Measurements from ENCODE around the gene GNAO1. TPM values are rescaled to one million over a fixed set of nuclear protein-coding genes. Genes with fewer than 3 reads are reported as not detected.

GNAO1 gene
- polyA plus RNA-seq, 1 donor from 2014 or later = 31.5 TPM

- no peak overlapping the region for H3K27ac ChIP-seq (ENCODE audit: low read length)
- peaks cover 3% of the 10 kb centered on the region for H4K20me1 ChIP-seq (ENCODE audit: insufficient read depth)
- H3K9me2 ChIP-seq (ENCODE audit: insufficient read depth, low read length) = no peaks in the 10 kb centered on the region
- no peaks in the 10 kb centered on the region for H3K79me2 ChIP-seq (replicated peaks; ENCODE audit: insufficient read depth, low read length)
- H3K4me2 ChIP-seq (ENCODE audit: low read length) = no peak overlapping the region
- H2AFZ ChIP-seq (ENCODE audit: low read depth, low read length) = no peak overlapping the region
- TF ChIP-seq EP300 (conservative IDR thresholded peaks at IDR 0.05; ENCODE audit: poor library complexity, severe bottlenecking) (no peak), EZH2 (IDR thresholded peaks at IDR 0.05; ENCODE audit: borderline replicate concordance, insufficient read depth, low read length, poor library complexity, severe bottlenecking) (no peak), TAF1 (IDR thresholded peaks at IDR 0.05; ENCODE audit: low read depth) (no peak), RAD21 (conservative IDR thresholded peaks at IDR 0.05) (no peak)
- H3K9ac ChIP-seq (ENCODE audit: low read length) = no peak overlapping the region
- H3K27me3 ChIP-seq (ENCODE audit: insufficient read depth, low read depth, low read length) = no peaks in the 10 kb centered on the region
- peaks cover 3% of the 10 kb centered on the region for H3K36me3 ChIP-seq (ENCODE audit: insufficient read depth, low read length)
- H3K9me3 ChIP-seq (ENCODE audit: low read length) = no peaks in the 10 kb centered on the region
- H3K4me3 ChIP-seq (ENCODE audit: low read length) = no peak overlapping the region
- no peaks in the 10 kb centered on the region for H3F3A ChIP-seq (ENCODE audit: insufficient read depth, low read length, poor library complexity, severe bottlenecking)
These were observed 69.3 kb downstream of the GNAO1 start for GRCh38 chr16:56260378-56261160.

GRCh38 chr16:56261656-56262055 is 70.4 kb downstream of the GNAO1 start:
- no peaks in the 10 kb centered on the region for H3K27me3 ChIP-seq (ENCODE audit: insufficient read depth, low read depth, low read length)
- H3K27ac ChIP-seq (ENCODE audit: low read length) = no peak overlapping the region
- no peak overlapping the region for H3K9ac ChIP-seq (ENCODE audit: low read length)
- no peaks in the 10 kb centered on the region for H3K36me3 ChIP-seq (ENCODE audit: insufficient read depth, low read length)
- no peaks in the 10 kb centered on the region for H3K9me2 ChIP-seq (ENCODE audit: insufficient read depth, low read length)
- H2AFZ ChIP-seq (ENCODE audit: low read depth, low read length) = no peak overlapping the region
- H3K79me2 ChIP-seq (replicated peaks; ENCODE audit: insufficient read depth, low read length) = no peaks in the 10 kb centered on the region
- H3K4me2 ChIP-seq (ENCODE audit: low read length) = no peak overlapping the region
- H3F3A ChIP-seq (ENCODE audit: insufficient read depth, low read length, poor library complexity, severe bottlenecking) = no peaks in the 10 kb centered on the region
- TF ChIP-seq REST (IDR thresholded peaks at IDR 0.05; ENCODE audit: borderline replicate concordance) = no peak
- no peak for TF ChIP-seq SMC3 (conservative IDR thresholded peaks at IDR 0.05; ENCODE audit: poor library complexity)
- no peak for TF ChIP-seq POLR2AphosphoS5 (IDR thresholded peaks at IDR 0.05)
- TF ChIP-seq RAD21 (conservative IDR thresholded peaks at IDR 0.05) = no peak
- no peak for TF ChIP-seq MXI1 (conservative IDR thresholded peaks at IDR 0.05; ENCODE audit: poor library complexity, severe bottlenecking)
- TF ChIP-seq EP300 (conservative IDR thresholded peaks at IDR 0.05; ENCODE audit: poor library complexity, severe bottlenecking) = no peak
- no peak for TF ChIP-seq TAF1 (IDR thresholded peaks at IDR 0.05; ENCODE audit: low read depth)
- no peak for TF ChIP-seq EZH2 (IDR thresholded peaks at IDR 0.05; ENCODE audit: borderline replicate concordance, insufficient read depth, low read length, poor library complexity, severe bottlenecking)
- TF ChIP-seq CTCF (IDR thresholded peaks at IDR 0.05; ENCODE audit: poor library complexity, severe bottlenecking) = no peak
- no peak overlapping the region for H3K4me3 ChIP-seq (ENCODE audit: low read length)
- H3K9me3 ChIP-seq (ENCODE audit: low read length) = no peaks in the 10 kb centered on the region
- H4K20me1 ChIP-seq (ENCODE audit: insufficient read depth) = peaks cover 3% of the 10 kb centered on the region
